HG02798 (cell line): Measurements from ENCODE around the gene ITGAL.
"Not testable (repeated sequence)": the region's sequence is repeated elsewhere in the genome, so short reads cannot be mapped to it uniquely, and the experiment has no call there.

Experiments used
- ATAC-seq: cut with Tn5 transposase; IDR thresholded peaks from one replicate; pipeline ENCODE4 v1.9.1; 2021; ENCODE audit warnings: mild to moderate bottlenecking; ENCODE audit not compliant: unreplicated experiment, poor library complexity

Gene ITGAL

DNA sequence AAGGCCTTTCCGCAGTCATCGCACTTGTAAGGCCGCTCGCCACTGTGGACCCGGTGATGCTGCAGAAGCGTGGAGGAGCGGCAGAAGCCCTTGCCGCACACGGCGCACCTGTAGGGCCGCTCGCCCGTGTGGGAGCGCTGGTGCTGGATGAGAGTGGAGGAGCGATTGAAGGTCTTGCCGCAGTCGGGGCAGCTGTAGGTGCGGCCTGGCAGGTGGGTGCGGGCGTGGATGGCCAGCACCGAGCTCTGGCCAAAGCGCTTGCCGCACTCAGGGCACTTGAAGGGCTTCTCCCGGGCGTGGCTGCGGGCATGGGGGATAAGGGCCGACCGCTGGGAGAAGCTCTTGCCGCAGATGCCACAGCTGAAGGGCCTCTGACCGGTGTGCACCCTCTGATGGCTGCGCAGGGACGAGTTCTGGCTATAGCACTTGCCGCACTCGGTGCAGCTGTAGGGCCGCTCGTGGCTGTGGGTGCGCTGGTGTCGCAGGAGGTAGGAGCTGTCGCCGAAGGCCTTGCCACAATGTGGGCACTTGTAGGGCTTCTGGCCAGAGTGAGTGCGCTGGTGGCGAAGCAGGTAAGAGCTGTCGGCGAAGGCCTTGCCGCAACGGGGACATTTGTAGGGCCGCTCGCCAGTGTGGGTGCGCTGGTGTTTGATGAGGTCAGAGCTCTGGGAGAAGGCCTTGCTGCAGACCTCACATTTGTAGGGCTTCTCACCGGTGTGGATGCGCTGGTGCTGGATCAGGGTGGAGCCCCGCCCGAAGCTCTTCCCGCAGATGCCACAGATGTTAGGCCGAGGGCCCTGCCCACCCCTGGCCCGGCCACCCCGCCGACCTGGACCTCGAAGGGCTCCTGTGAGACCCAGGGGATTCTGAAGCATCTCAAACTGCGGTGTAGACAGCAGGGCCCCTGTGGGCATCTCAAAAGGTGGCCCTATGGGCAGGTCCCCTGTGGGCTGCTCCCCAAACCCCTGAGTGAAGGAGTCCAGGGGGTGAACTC is 52.3 kb downstream of the ITGAL start:
- no peak for ATAC-seq

- ATAC-seq, result no peak
Measured at GRCh38 chr16:30525844-30526136, 53.2 kb downstream of the ITGAL start.

GRCh38 chr16:30526137-30526822 is 53.7 kb downstream of the ITGAL start, which contains the start of gene ZNF768:
Gene ZNF768, minus strand, starts transcription at chr16:30526566. Its CDS starts 153 bp downstream, at chr16:30526413.
- peak; percentile 29 for ATAC-seq

GRCh38 chr16:30526823-30527634 is 54.5 kb downstream of the ITGAL start:
- peak; percentile 89 for ATAC-seq

GRCh38 chr16:30527635-30528178 is 55.2 kb downstream of the ITGAL start:
- no peak for ATAC-seq

- ATAC-seq, result no peak
Measured at GRCh38 chr16:30528799-30529457, 56.4 kb downstream of the ITGAL start.

DNA sequence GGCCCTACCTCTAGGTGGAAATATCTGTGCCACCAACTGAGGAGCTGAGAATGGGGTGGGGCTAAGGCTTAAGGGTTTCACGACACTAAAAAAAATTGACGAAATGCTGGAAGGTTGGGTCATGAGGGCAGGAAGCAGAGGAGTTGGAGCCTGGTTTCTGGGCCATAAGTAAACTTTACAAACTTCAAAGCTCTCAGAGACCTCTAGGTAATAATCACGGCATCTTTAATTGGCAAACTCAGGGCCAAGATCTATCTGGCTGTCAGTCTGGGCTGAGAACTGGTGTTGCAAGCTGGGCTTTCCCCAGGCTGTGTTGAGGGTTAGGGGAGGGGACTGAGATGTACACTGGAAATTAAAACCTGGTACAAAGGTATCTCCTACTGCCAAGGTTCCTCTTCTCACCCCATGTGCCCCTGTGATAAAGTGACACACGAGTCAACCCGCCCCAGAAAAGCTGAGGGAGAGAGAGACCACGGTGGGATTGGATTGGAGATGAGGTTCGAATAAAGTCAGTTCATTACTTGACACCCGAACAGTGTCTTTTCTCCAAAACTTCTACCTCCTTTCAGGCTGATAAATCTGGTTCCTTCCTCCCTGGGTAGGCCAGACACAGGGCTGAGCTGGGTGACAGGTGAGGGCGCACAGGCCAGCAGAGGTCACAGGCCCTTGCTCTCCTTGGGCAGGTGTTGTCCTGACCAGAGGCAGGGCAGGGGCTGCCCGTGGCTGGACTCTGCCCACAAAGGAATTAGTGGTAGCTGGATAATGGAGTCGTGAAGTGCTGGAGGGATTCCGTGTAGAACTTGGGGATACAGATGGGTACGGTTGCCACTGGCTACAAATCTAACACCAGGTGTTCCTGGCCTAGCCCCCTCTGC is 57.9 kb downstream of the ITGAL start:
- no peak for ATAC-seq

- no peak for ATAC-seq
Measured at GRCh38 chr16:30532285-30533145, 60.0 kb downstream of the ITGAL start.

GRCh38 chr16:30533146-30533522 is 60.6 kb downstream of the ITGAL start:
- no peak for ATAC-seq

DNA sequence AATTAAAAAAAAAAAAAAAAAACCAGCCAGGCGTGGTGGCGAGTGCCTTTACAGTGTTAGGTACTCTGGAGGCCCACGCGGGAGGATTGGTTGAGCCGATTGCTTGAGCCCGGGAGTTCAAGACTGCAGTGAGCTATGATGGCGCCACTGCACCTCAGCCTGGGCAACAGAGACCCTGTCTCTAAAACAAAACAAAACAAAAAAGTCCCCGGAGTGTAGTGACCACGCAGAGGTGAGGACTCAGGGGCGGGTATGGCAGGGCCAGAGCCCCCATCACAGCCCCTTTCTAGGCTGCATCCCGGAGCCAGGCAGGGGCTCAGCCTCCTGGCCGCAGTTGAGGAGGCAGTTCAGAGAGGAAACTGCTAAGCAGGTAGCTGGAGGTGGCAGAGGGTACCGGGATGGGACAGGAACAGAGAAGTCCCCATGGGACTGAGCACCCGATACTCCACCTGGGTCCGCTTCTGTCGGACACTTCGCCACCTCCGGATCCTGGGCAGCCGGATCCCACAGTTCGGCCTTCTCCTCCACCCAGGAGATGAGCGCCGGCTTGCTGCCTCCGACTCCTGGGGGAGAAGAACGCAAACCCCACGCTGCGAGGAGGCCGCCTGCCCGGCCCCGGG is 61.3 kb downstream of the ITGAL start:
- peak; percentile 16 for ATAC-seq

DNA sequence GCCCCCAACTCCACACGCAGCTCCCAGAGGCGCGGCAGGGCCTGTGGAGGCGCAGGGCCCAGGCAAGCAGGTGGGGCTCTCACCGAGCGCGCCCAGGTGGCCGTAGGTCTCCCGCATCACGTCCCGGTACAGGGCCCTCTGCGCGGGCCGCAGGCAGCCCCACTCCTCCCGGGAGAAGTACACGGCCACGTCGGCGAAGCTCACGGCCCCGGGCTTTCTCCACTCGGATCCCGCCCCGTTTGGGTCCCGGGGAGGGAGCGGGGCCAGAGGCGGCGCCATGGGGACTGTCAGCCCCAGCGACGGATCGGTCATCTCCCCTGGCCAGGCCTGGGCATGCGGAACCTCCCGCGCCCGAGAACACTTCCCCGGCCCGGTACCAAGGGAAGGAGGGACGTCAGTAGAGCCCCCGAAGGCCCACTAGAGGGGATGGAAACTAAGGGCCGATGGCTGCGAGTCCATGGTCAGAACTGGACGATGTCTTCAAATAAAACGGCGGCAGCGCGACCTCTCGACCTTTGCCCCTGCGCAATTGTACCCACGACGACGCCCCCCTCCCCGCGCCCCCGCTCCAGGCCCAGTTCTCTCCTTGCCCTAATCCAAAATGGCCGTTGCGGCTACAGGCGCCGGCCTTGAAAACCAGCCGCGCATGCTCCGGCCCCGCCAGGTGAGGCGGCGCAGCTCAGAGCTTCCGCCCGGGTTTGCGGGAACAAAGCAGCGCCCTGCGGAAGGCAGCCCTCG is 62.0 kb downstream of the ITGAL start, which contains the start of gene ZNF747:
TSS of gene ZNF747 (minus strand) at position 491 of the 738 bp plus-strand sequence. CDS start at position 312, 179 bp downstream.
- peak; percentile 77 for ATAC-seq

DNA sequence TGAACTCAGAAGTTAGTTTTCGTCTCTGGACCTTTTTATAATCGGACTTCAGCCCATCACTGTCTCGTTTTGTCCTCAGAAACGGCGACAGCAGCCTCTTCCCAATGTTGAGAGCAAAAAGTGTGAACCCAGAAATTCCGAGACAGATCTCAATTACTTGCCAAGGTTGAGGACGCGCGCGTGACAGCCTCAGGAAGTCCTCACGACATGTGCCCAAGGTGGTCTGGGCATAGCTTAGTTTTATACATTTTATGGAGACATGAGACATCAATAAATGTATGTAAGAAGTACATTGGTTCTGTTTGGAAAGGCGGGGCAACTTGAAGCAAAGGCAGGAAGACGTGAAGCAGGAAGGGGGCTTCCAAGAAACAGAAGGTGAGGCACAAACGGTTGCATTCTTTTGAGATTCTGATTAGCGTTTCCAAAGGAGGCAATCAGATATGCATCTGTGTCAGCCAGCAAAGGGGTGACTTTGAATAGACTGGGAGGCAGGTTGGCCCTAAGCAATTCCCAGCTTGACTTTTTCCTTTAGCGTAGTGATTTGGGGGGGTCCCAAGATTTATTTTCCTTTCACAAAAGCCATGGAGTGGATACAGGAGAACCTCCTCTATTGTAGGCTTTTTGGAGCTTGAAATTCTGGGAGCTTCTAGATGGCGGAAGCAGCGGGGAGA is 62.7 kb downstream of the ITGAL start:
- ATAC-seq, result peak; percentile 4

DNA sequence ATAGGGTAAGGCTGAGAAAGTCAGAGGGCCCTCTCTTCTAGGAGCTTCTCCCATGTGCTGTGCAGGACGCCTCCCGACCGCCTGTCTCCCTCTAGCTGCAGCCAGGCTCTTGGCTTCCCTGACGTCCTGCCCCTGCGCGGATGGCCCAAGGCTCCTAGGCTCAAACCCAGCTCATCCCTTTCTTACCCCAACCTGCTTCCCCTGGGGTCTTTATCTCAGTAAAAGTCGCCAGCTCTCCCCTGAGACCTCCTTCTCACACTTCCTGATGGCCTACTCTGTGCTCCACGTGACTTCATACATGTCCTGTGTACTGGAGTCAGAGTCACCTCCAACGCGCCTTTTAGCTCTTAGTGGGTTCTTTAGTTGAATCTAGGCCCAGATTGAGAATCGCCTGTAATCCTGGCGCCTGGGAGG is 63.2 kb downstream of the ITGAL start:
- peak; percentile 60 for ATAC-seq

DNA sequence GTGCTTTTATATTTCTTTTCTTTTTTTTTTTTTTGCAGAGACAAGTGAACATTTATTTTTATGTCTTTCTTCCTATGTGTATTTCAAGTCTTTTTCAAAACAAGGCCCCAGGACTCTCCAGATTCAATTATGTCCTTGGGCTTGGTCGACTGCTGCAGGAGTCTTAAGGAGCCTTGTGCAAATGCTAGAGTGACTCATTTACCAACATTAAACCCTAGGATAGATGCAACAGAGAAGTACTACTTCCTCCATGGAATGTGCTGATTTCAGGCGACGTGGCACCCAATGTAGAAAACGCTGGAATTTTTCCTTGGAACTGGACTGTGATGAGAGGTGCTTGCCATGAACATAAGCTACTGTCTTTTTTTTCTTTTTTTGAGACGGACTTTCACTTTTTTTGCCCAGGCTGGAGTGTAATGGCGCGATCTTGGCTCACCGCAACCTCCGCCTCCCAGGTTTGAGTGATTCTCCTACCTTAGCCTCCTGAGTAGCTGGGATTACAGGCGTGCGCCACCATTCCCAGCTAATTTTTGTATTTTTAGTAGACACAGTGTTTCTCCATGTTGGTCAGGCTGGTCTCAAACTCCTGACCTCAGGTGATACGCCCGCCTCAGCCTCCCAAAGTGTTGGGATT is 64.0 kb downstream of the ITGAL start:
- ATAC-seq, result not testable (repeated sequence)

- no peak for ATAC-seq
Measured at GRCh38 chr16:30539000-30539964, 66.7 kb downstream of the ITGAL start.
